GM15510 (cell line): ENCODE results near the gene GPSM3.
A peak's percentile ranks its signal among the peaks of the same experiment; 100 is the strongest.

Experiments
- POLR2A ChIP-seq: IDR thresholded peaks from 3 replicates; pipeline ENCODE4 v1.6.1; 2011; ENCODE audit warnings: borderline replicate concordance; ENCODE audit not compliant: insufficient read length; ENCODE audit errors: extremely low read depth

The GPSM3 gene

GRCh38 chr6:32192608-32193039 lies at the start of gene GPSM3:
Gene GPSM3 (minus strand): TSS chr6:32192643. CDS start chr6:32192513, 130 bp downstream.
- peak; percentile 51 for TF ChIP-seq POLR2A

- no peak for TF ChIP-seq POLR2A
Observed at GRCh38 chr6:32240686-32241085, 48.2 kb upstream of the GPSM3 start.

GRCh38 chr6:32239462-32239861 lies 47.0 kb upstream of the GPSM3 start:
- TF ChIP-seq POLR2A, result no peak

- TF ChIP-seq POLR2A, result no peak
Observed at GRCh38 chr6:32234934-32235333, 42.5 kb upstream of the GPSM3 start.

- TF ChIP-seq POLR2A, result no peak
Observed at GRCh38 chr6:32226434-32226833, 34.0 kb upstream of the GPSM3 start.

- TF ChIP-seq POLR2A, result no peak
Observed at GRCh38 chr6:32224696-32225095, 32.3 kb upstream of the GPSM3 start.

GRCh38 chr6:32223258-32224235 lies 31.1 kb upstream of the GPSM3 start, which contains the start of gene NOTCH4:
Gene NOTCH4 (minus strand): TSS chr6:32224067. CDS start chr6:32223928, 139 bp downstream.
- no peak for TF ChIP-seq POLR2A

GRCh38 chr6:32222333-32223230 lies 30.1 kb upstream of the GPSM3 start:
- no peak for TF ChIP-seq POLR2A

GRCh38 chr6:32220021-32220420 lies 27.6 kb upstream of the GPSM3 start:
- TF ChIP-seq POLR2A, result no peak

- TF ChIP-seq POLR2A, result no peak
Observed at GRCh38 chr6:32218167-32218566, 25.7 kb upstream of the GPSM3 start.

GRCh38 chr6:32216998-32217397 lies 24.6 kb upstream of the GPSM3 start:
- no peak for TF ChIP-seq POLR2A

GRCh38 chr6:32216285-32216684 lies 23.8 kb upstream of the GPSM3 start:
- TF ChIP-seq POLR2A, result no peak

- no peak for TF ChIP-seq POLR2A
Observed at GRCh38 chr6:32215617-32216016, 23.2 kb upstream of the GPSM3 start.

- TF ChIP-seq POLR2A, result no peak
Observed at GRCh38 chr6:32214126-32214525, 21.7 kb upstream of the GPSM3 start.

- no peak for TF ChIP-seq POLR2A
Observed at GRCh38 chr6:32213649-32214048, 21.2 kb upstream of the GPSM3 start.
